PFSK-1 (cell line): ENCODE measurements around the gene CACNA2D4.

ENCODE experiments used
- POLR2AphosphoS5 ChIP-seq: IDR thresholded peaks from 2 replicates; pipeline ENCODE4 v1.6.1; 2012; ENCODE audit warnings: low read depth, mild to moderate bottlenecking, control low read depth, low read length, moderate library complexity
- SIN3A ChIP-seq: IDR thresholded peaks from 2 replicates; pipeline ENCODE4 v1.6.1; 2012; ENCODE audit warnings: mild to moderate bottlenecking, low read length, moderate library complexity, borderline replicate concordance; ENCODE audit not compliant: insufficient read depth

DNA sequence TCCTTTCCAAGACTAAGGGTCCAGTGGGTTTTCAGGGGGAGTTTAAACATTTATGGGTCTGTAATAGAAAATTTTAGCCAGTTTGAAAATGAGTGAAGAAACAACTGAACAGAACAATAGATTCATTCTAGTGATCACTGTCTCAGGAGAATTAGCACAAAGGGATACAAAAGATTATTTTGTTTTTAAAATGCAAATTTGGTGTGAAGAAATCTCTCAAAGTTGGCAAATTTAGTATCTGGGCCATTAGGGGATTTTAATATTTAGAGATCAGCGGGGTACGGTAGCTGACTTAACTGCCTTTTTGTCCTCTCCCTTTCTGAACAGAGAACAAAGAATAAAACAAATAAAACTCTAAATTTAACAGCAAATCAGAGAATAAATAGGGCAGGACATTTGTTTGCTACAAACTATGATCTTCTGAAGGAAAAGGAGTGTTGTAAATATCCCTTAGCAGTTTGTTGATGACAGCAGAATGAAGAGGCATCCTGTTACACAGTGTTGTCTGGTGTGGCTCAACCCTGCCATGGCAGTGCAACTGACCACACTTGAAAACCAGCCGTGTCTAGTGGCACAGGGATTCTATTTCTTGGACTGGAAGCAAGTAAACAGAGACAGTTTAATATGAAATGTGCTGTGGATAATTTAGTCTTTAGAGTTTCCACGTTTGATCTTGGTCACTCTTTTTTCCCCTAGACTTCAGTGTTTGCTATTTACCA lies 144.4 kb downstream of the CACNA2D4 start:
- TF ChIP-seq SIN3A (no peak), POLR2AphosphoS5 (no peak)
